ENCODE data around the gene STX18.
"Not testable (repeated sequence)": the region's sequence is repeated elsewhere in the genome, so short reads cannot be mapped to it uniquely, and the experiment has no call there.

Gene STX18

GRCh38 chr4:4507403-4507802 is 34.4 kb downstream of the STX18 start:
- DNase-seq: no peak

DNA sequence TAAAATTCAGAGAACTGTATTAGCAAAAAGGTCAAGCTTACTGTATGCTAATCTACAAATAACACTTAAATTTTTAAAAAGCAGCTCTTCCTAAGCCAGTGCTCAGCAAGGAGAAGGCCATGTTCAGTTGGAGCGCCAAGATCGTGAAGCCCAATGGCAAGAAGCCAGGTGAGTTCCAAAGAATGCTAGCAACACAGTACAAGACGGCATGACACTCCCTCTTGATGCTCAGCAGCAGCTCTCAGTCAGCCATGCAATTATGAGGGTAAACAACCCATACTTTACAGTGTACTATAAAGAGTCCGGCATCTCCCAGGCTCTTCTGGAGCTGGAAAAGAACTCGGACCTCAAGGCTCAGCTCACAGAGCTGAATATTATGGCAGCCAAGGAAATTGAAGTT is 34.9 kb downstream of the STX18 start:
- DNase-seq: no peak

DNA sequence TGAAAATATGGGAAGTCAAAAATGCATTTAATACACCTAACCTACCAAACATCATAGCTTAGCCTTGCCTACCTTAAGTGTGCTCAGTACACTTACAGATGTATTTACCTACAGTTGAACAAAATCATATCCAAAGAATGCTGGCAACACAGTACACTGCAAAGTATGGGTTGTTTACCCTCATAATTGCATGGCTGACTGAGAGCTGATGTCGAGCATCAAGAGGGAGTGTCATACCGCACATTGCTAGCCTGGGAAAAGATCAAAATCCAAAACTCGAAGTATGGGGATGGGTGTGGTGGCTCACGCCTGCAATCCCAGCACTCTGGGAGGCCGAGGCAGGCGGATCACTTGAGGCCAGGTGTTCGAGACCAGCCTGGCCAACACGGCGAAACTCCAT is 36.6 kb downstream of the STX18 start:
- DNase-seq: not testable (repeated sequence)

- no peak for DNase-seq
Measured at GRCh38 chr4:4504783-4505182, 37.1 kb downstream of the STX18 start.

GRCh38 chr4:4502694-4503311 is 39.0 kb downstream of the STX18 start:
- peak; percentile 22 to 41 for DNase-seq

DNA sequence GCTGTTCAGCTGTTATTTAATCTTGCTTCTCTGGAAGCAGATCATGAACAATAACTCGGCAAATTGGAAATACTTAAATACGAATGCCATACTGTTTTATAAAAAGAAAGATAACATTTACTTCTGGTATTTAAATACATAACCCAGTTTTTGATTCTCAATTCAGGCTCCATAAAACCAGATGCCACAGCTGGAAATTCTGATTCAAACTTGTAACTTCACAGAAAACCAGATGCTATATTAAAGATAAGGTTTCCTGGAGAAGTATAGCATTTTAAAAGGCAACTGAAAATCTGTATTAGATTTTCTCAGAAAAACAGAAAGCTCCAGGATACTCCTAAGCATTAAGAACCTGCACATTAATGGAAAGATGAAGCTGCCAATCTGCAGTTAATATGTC is 40.2 kb downstream of the STX18 start:
- DNase-seq: no peak

DNA sequence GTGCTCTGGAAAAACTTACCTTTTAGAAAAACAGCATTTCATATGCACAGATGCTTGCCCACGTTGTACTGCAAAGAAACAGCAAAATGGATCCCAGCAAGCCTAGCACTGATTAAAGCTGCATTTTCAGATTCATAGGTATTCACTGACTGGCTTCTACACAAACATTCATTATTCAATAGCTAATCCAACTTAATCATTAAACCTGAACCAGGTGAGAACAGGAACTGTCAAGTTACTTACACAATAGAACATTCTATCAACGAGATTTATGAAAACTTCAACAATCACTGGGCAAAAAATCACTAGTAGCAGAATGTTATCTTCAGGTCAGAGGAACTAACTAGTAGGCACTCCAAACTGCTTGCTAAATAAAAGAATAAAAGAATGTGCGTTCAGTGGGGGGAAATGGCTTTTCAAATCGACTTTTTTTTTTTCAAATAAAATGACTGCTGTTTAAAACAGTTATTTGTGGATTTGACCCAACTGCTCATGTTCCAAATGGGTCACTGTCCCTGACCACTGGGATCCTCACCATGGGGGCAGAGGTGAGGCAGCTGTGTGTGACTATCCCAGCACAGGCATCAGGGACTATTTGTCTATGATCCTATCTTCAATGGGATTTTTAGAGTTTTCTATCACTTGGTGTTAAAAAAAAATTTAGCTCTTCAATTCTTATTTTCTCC is 42.3 kb downstream of the STX18 start:
- DNase-seq: no peak

DNA sequence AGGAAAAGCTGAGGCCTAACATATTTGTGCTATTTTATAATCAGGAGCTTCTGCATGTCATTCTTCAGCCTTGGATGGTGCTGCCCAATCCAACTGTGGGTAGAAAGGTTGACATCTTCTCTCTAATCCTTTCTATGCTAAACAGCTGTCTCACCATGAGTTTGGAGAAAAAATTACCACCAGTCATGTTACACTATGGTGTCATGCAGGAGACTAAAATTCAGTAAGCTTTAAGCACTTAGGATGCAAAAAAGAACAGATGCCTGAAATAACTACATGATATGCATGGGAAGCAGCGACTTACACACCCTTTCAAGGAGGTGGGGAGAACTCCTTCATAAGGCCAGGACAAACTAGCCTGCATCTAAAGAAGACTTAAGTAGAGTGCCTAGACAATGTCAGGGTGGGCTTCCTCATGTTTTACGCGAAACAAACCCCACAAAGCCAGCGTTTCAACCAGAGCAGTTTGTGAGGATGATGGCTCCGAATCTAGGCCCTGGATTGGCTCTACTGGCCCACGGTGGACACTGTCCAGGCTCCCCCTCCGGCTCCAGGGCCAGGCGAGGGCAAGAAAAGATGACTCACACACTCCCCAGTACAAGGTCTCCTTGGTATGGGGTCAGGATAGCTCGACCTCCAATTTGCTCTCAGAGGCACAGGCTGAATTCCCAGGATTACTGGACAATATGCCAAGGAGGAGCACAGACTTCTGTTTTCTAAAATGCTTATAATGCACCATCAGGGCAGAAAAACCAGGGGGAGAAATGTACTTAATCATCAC is 45.1 kb downstream of the STX18 start:
- DNase-seq: no peak

GRCh38 chr4:4494882-4495281 is 47.0 kb downstream of the STX18 start:
- no peak for DNase-seq

- no peak for DNase-seq
Measured at GRCh38 chr4:4492161-4492847, 49.5 kb downstream of the STX18 start.

- DNase-seq: no peak
Measured at GRCh38 chr4:4491396-4491893, 50.4 kb downstream of the STX18 start.

DNA sequence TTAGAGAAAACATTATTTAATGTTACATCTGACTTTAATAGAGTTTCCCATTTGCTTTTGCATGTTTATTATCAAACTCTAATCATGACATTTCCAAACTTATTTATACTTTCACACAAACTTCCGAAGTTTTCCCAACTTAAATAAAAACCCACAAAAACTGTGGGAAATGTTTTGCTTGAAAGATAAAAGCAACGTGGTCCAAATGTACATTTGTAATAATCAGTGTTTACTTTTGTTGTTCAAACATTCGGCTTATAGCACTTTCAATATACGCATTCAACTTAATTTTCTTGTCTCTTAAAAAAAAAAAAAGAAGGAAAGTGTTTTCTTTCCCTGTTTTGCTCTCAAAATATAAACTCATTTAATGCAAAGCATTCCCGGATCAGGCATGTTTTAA is 51.0 kb downstream of the STX18 start:
- no peak for DNase-seq

DNA sequence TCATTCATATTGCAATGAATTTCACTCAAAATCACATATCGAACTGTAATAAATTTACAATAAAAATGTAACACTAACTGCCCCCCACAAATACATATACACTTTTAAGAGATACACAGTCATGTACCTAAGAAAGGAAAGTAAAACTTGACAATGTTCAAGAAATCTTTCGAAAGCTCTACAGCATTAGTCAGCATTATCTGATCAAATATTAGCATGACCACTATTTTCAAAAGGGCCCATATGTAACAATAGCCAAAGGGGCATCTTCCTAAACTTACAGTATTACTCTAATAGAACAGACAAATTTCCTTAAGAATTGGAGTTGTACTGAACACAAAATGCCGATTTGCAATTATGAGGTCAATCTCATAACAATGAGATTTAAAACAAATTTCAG is 51.8 kb downstream of the STX18 start:
- no peak for DNase-seq

GRCh38 chr4:4488405-4489404 is 53.1 kb downstream of the STX18 start:
- DNase-seq: peak; percentile 71 to 81

DNA sequence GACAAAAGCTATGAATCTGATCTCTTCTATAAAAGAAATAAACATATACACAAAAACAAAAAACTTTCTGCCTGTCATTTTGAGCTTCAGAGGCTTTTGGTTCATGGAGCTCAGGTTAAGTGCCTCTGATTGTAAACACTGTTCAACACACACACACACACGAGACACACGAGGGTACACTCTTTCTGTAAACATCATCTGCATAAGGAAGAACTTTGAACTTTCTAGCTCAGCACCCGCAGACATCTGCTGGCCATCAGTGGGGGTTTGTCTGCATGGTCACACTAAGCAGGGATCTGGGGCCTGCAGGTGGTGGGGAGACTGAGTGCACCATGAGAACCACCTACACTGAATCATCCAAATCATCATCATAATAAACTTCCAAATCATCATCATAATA is 54.9 kb downstream of the STX18 start:
- no peak for DNase-seq

GRCh38 chr4:4485806-4486205 is 56.0 kb downstream of the STX18 start:
- no peak for DNase-seq

GRCh38 chr4:4481399-4481994 is 60.4 kb downstream of the STX18 start:
- no peak for DNase-seq

GRCh38 chr4:4480685-4481398 is 61.0 kb downstream of the STX18 start:
- DNase-seq: no peak

DNA sequence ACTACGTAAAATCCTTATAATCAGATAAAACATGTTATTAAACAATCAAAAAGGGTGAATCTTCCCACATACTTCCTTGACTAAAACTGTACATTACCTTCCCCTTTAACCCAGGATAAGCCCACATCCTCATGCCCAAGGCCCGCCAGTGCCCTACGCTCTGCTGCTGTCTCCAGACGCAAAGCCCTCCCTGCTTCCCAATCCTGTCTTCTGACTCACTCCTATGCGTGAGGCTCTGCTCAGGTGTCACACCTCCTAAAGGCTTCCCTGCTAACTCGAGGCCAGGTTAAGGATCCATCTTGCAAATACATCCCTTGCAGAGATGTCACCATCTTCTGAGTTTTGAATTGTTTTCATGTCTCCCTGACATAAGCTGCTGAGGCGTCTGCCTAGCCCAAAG is 61.6 kb downstream of the STX18 start:
- DNase-seq: no peak

DNA sequence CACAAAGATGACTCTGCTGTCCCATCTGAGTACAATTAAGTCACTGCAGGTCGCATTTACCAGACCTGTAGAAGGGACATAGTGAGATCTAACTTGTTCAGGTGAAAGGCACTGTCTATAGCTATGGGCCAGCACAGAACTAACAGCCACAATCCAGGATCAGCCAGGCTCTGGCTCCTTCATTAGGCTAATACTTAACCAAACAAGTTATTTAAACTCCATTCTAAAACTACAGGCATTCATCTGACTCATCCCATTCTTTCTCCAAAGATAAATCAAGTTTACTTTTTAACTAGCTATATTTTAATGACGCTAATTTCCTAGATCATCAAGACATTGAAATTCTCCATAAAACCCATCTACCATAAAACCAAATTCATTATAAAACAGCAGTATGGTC is 62.5 kb downstream of the STX18 start:
- DNase-seq: no peak

GRCh38 chr4:4477796-4478195 is 64.1 kb downstream of the STX18 start:
- DNase-seq: no peak
